ENCODE measurements around the gene NCAM1.

DNA sequence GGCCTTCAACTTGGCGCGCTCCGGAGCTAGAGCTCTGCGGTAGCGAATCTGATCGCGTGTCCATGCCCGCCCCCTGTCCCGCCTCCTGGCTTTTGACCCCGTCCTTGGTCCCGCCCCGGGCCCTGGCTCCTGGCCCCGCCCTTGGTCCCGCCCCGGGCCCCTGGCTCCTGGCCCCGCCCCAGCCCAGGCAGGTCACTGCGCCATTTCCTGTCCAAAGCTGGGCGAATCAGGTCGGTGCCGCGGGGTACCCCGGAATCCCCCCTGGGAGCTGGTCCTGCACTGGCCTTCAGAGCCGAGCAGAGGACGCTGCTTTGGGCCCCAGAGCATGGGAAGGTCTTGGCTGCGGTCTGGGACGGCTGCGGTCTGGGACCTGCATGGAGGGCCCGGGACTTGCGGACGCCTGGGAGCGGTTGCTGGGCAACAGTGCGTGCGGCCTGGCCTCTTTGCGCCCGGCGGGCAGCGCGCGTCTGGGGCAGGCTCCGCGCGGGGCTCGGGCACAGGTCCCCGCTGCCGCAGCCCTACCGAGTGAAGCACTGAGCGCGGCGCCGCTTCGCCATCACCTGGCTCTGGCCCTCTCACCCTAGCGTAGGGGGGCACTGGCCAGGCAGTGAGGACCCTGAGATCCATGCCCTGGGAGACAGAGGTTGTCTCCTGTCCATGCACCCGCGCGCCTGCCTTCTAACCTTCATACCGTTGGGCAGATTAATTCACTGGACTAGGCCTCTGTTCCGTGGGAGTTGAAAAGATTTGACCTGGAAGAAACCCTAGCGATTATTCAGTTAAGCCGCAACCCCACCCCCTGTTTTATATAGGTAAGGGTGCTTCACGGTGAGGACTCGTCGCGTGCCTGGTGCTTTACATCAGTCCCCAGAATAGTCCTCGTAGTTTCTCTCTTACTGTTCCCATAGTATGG is 353.4 kb downstream of the NCAM1 start, which contains the start of gene TTC12:
- TF ChIP-seq EZH2 (IDR thresholded peaks at IDR 0.05; ENCODE audit: low read depth), result no peak
- TF ChIP-seq, protein P1, sequence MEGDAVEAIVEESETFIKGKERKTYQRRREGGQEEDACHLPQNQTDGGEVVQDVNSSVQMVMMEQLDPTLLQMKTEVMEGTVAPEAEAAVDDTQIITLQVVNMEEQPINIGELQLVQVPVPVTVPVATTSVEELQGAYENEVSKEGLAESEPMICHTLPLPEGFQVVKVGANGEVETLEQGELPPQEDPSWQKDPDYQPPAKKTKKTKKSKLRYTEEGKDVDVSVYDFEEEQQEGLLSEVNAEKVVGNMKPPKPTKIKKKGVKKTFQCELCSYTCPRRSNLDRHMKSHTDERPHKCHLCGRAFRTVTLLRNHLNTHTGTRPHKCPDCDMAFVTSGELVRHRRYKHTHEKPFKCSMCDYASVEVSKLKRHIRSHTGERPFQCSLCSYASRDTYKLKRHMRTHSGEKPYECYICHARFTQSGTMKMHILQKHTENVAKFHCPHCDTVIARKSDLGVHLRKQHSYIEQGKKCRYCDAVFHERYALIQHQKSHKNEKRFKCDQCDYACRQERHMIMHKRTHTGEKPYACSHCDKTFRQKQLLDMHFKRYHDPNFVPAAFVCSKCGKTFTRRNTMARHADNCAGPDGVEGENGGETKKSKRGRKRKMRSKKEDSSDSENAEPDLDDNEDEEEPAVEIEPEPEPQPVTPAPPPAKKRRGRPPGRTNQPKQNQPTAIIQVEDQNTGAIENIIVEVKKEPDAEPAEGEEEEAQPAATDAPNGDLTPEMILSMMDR (conservative IDR thresholded peaks at IDR 0.05), result no peak
